GM12878 (cell line): ENCODE data around the gene RTCA. TPM values are rescaled to one million over a fixed set of nuclear protein-coding genes. Genes with fewer than 3 reads are reported as not detected.

ENCODE experiments used
- ASH2L ChIP-seq: fragments of 300-600, 200-600 bp; sonication (generic); IDR thresholded peaks from 2 replicates; pipeline ENCODE4 v1.6.1; 2017; ENCODE audit warnings: low read depth, mild to moderate bottlenecking, borderline replicate concordance
- BCL11A ChIP-seq: IDR thresholded peaks from 2 replicates; pipeline ENCODE4 v1.6.1; 2011; ENCODE audit warnings: low read depth, low read length
- CBX3 ChIP-seq: fragments of 200-600 bp; sonication (generic); IDR thresholded peaks from 2 replicates; pipeline ENCODE4 v1.6.1; 2016; ENCODE audit warnings: low read depth, borderline replicate concordance
- HDAC2 ChIP-seq: fragments of 200-600 bp; sonication (generic); IDR thresholded peaks from 2 replicates; pipeline ENCODE4 v1.6.1; 2017
- IRF4 ChIP-seq: IDR thresholded peaks from 2 replicates; pipeline ENCODE4 v1.6.1; 2011; ENCODE audit warnings: low read depth, low read length
- JUNB ChIP-seq: IDR thresholded peaks from 2 replicates; pipeline ENCODE4 v1.6.1; 2016; ENCODE audit warnings: antibody characterized with exemption, mild to moderate bottlenecking
- KDM1A ChIP-seq: fragments of 200-600 bp; sonication (generic); IDR thresholded peaks from 2 replicates; pipeline ENCODE4 v1.6.1; 2016; ENCODE audit warnings: borderline replicate concordance
- MYB ChIP-seq: fragments of 150-350 bp; IDR thresholded peaks from 2 replicates; pipeline ENCODE4 v1.6.1; 2014; ENCODE audit warnings: mild to moderate bottlenecking, low read depth, low read length, borderline replicate concordance
- NFIC ChIP-seq: IDR thresholded peaks from 2 replicates; pipeline ENCODE4 v1.6.1; 2012; ENCODE audit warnings: low read depth, mild to moderate bottlenecking, inconsistent platforms, low read length, moderate library complexity
- NFXL1 ChIP-seq: fragments of 450-650 bp; IDR thresholded peaks from 2 replicates; pipeline ENCODE4 v1.6.1; 2017; ENCODE audit warnings: antibody characterized with exemption, mild to moderate bottlenecking, borderline replicate concordance
- PKNOX1 ChIP-seq: fragments of 450-650 bp; IDR thresholded peaks from 2 replicates; pipeline ENCODE4 v1.6.1; 2016; ENCODE audit warnings: mild to moderate bottlenecking
- SIX5 ChIP-seq: IDR thresholded peaks from 2 replicates; pipeline ENCODE4 v1.6.1; 2011; ENCODE audit warnings: mild to moderate bottlenecking, low read depth, low read length, moderate library complexity; ENCODE audit not compliant: severe bottlenecking
- ZNF24 ChIP-seq: fragments of 450-650 bp; IDR thresholded peaks from 2 replicates; pipeline ENCODE4 v1.6.1; 2017; ENCODE audit warnings: antibody characterized with exemption, mild to moderate bottlenecking
- polyA plus RNA-seq, 11 experiments: library from polyadenylated mRNA; depleted of rRNA in 4 of 11; unstranded in 6 of 11; stranded (reverse) in 5 of 11; fragments of >200 nt; fragmentation: Nextera tagmentation in 4 of 11; fragmentation: Illumina TruSeq in 1 of 11; extraction: Ambion mirVana in 4 of 11; extraction: Trizol in 1 of 11; gene quantifications; 1 replicate in 1 of 11; 2 replicates in 10 of 11; pipeline versions ENCODE4 v1.2.1 to v1.2.3, GENCODE V29; 2011 to 2016; ENCODE audit warnings: inconsistent platforms in 2 of 11, missing spikeins in 2 of 11, low read depth in 1 of 11
- total RNA-seq, 4 experiments: library from RNA; depleted of rRNA in 3 of 4; stranded (reverse); fragments of >200 nt in 3 of 4; fragmentation: Illumina TruSeq in 1 of 4; extraction: Trizol in 1 of 4; gene quantifications; 2 replicates each; pipeline versions ENCODE4 v1.2.1 to v1.2.3, GENCODE V29; 2013 to 2021
- TF ChIP-seq, protein P1 (sequence below): IDR thresholded peaks from 2 replicates; pipeline ENCODE4 v1.6.1; 2012; ENCODE audit warnings: mild to moderate bottlenecking, low read depth, low read length
- TF ChIP-seq, protein P2 (sequence below): fragments of 450-650 bp; IDR thresholded peaks from 2 replicates; pipeline ENCODE4 v1.6.1; 2017; ENCODE audit warnings: mild to moderate bottlenecking
- TF ChIP-seq, protein P3 (sequence below): fragments of 450-650 bp; IDR thresholded peaks from 2 replicates; pipeline ENCODE4 v1.6.1; 2016; ENCODE audit warnings: mild to moderate bottlenecking, moderate library complexity, borderline replicate concordance
- TF ChIP-seq, protein P4 (sequence below): IDR thresholded peaks from 2 replicates; pipeline ENCODE4 v1.6.1; 2011; ENCODE audit warnings: borderline replicate concordance, low read depth, mild to moderate bottlenecking, moderate library complexity, mixed read lengths, low read length; ENCODE audit not compliant: insufficient read depth; ENCODE audit errors: extremely low read length
- TF ChIP-seq, protein P5 (sequence below): IDR thresholded peaks from 2 replicates; pipeline ENCODE4 v1.6.1; 2011; ENCODE audit warnings: borderline replicate concordance, low read depth, mild to moderate bottlenecking, moderate library complexity, low read length; ENCODE audit not compliant: insufficient read depth, poor library complexity, severe bottlenecking

The RTCA gene
- total and polyA plus RNA-seq, 10 of the 15 experiments (the other 5 are each of a cell fraction or from before 2014, with no cell fraction given), result 10.3 to 63.5 (median 37.3) TPM

GRCh38 chr1:100308777-100309176, 42.8 kb downstream of the RTCA start (continued):
- TF ChIP-seq, protein P1, sequence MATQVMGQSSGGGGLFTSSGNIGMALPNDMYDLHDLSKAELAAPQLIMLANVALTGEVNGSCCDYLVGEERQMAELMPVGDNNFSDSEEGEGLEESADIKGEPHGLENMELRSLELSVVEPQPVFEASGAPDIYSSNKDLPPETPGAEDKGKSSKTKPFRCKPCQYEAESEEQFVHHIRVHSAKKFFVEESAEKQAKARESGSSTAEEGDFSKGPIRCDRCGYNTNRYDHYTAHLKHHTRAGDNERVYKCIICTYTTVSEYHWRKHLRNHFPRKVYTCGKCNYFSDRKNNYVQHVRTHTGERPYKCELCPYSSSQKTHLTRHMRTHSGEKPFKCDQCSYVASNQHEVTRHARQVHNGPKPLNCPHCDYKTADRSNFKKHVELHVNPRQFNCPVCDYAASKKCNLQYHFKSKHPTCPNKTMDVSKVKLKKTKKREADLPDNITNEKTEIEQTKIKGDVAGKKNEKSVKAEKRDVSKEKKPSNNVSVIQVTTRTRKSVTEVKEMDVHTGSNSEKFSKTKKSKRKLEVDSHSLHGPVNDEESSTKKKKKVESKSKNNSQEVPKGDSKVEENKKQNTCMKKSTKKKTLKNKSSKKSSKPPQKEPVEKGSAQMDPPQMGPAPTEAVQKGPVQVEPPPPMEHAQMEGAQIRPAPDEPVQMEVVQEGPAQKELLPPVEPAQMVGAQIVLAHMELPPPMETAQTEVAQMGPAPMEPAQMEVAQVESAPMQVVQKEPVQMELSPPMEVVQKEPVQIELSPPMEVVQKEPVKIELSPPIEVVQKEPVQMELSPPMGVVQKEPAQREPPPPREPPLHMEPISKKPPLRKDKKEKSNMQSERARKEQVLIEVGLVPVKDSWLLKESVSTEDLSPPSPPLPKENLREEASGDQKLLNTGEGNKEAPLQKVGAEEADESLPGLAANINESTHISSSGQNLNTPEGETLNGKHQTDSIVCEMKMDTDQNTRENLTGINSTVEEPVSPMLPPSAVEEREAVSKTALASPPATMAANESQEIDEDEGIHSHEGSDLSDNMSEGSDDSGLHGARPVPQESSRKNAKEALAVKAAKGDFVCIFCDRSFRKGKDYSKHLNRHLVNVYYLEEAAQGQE, result no peak
- TF ChIP-seq HDAC2 (no peak), NFXL1 (no peak), JUNB (peak; percentile 98), SIX5 (no peak), KDM1A (no peak), NFIC (peak; percentile 73; the same call in 1 of the 2 replicates), MYB (no peak), PKNOX1 (no peak), IRF4 (peak; percentile 60; the same call in 1 of the 2 replicates), CBX3 (no peak), ZNF24 (no peak), ASH2L (no peak), BCL11A (peak; percentile 66; the same call in 1 of the 2 replicates)
- TF ChIP-seq, protein P2, sequence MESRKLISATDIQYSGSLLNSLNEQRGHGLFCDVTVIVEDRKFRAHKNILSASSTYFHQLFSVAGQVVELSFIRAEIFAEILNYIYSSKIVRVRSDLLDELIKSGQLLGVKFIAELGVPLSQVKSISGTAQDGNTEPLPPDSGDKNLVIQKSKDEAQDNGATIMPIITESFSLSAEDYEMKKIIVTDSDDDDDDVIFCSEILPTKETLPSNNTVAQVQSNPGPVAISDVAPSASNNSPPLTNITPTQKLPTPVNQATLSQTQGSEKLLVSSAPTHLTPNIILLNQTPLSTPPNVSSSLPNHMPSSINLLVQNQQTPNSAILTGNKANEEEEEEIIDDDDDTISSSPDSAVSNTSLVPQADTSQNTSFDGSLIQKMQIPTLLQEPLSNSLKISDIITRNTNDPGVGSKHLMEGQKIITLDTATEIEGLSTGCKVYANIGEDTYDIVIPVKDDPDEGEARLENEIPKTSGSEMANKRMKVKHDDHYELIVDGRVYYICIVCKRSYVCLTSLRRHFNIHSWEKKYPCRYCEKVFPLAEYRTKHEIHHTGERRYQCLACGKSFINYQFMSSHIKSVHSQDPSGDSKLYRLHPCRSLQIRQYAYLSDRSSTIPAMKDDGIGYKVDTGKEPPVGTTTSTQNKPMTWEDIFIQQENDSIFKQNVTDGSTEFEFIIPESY, result no peak
- TF ChIP-seq, protein P3, sequence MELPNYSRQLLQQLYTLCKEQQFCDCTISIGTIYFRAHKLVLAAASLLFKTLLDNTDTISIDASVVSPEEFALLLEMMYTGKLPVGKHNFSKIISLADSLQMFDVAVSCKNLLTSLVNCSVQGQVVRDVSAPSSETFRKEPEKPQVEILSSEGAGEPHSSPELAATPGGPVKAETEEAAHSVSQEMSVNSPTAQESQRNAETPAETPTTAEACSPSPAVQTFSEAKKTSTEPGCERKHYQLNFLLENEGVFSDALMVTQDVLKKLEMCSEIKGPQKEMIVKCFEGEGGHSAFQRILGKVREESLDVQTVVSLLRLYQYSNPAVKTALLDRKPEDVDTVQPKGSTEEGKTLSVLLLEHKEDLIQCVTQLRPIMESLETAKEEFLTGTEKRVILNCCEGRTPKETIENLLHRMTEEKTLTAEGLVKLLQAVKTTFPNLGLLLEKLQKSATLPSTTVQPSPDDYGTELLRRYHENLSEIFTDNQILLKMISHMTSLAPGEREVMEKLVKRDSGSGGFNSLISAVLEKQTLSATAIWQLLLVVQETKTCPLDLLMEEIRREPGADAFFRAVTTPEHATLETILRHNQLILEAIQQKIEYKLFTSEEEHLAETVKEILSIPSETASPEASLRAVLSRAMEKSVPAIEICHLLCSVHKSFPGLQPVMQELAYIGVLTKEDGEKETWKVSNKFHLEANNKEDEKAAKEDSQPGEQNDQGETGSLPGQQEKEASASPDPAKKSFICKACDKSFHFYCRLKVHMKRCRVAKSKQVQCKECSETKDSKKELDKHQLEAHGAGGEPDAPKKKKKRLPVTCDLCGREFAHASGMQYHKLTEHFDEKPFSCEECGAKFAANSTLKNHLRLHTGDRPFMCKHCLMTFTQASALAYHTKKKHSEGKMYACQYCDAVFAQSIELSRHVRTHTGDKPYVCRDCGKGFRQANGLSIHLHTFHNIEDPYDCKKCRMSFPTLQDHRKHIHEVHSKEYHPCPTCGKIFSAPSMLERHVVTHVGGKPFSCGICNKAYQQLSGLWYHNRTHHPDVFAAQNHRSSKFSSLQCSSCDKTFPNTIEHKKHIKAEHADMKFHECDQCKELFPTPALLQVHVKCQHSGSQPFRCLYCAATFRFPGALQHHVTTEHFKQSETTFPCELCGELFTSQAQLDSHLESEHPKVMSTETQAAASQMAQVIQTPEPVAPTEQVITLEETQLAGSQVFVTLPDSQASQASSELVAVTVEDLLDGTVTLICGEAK, result no peak
- TF ChIP-seq, protein P4, sequence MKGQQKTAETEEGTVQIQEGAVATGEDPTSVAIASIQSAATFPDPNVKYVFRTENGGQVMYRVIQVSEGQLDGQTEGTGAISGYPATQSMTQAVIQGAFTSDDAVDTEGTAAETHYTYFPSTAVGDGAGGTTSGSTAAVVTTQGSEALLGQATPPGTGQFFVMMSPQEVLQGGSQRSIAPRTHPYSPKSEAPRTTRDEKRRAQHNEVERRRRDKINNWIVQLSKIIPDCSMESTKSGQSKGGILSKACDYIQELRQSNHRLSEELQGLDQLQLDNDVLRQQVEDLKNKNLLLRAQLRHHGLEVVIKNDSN, result no peak
- TF ChIP-seq, protein P5, sequence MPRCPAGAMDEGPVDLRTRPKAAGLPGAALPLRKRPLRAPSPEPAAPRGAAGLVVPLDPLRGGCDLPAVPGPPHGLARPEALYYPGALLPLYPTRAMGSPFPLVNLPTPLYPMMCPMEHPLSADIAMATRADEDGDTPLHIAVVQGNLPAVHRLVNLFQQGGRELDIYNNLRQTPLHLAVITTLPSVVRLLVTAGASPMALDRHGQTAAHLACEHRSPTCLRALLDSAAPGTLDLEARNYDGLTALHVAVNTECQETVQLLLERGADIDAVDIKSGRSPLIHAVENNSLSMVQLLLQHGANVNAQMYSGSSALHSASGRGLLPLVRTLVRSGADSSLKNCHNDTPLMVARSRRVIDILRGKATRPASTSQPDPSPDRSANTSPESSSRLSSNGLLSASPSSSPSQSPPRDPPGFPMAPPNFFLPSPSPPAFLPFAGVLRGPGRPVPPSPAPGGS, result no peak
